Activated CD8-positive, alpha-beta memory T cell treated with anti-CD3 and anti-CD28 coated beads for 48 hours (primary cell): ENCODE measurements around the gene SERINC5.
"Not testable (repeated sequence)": the region's sequence is repeated elsewhere in the genome, so short reads cannot be mapped to it uniquely, and the experiment has no call there.

Source experiments
- DNase-seq, 3 experiments: peaks; one replicate each; pipeline ENCODE4 v3.0.0-alpha.2; 2020; ENCODE audit warnings: low read depth in 2 of 3, low spot score in 2 of 3

SERINC5 gene

DNA sequence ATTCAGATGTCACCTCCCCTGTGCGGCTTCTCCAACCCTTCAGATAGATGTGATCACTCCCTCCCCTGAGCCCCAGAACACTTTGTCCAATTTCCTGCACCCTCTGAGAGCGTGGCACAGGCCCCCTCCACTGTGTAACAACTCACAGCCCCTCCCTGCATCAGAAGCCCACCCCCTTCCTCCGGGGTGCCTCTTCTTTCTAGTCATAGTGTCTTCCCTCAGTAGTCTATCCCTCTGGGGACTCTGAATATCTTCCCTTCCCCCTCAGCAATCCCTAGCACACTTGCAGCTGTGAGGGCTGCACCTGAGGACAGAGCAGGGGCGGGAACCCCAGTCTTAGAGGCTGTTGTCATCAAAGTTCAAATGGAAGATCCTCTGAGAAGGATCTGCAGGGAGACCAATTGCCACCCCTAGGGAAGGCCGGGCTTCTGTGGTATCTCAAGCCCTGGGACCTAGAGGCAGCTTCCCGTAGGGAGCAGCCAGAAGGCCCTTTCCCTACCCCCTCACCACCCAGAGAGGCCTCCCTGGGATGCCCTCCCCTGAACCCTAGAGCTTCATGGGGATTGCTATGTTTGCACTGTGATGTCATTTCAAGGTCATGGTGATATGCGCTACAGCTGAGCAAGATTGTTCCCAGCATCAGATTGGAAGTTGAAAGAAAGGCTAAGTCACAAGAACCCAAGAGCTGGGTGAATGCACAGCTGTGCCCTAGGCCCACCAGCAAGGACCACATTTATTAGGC, 150.0 kb downstream of the SERINC5 start:
- DNase-seq, result no peak

DNA sequence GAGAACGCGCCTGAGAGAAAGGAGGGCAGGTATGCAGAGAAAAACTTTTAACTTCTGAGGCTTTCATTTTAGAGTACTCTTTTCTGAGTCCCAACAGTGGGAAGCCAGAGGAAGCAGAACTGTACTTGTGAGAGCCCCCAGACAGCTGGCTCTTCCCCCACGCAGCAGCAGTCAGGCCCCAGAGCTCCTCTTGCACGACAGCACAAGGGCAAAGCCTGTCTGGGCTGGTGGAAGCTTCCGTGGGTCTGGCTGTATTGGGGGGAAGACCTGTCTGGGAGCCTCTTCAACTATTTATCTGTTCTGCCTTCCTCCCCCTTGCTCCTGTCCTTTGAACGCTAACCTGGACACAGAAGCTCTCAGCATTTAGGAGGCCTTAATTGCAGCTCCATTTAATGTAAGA, 152.5 kb downstream of the SERINC5 start:
- DNase-seq, result no peak

DNA sequence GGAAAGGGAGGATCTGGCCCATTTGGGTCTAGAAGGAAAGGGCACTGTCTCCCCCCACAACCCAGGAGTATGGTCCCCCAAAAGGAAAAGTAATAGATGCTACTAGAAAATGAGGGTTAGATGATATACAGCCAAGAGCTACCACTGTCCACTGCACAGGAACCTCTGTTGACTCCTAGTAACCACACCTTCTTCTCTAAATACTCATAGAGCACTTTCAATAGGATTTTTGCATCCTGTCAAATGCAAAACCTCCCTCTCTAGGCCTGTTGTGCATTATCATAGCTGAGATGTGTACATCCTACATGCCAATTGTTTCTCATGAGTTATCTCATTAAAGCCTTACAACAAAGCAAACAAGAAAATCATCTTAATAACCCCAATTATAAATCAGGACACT, 153.9 kb downstream of the SERINC5 start:
- no peak for DNase-seq

DNA sequence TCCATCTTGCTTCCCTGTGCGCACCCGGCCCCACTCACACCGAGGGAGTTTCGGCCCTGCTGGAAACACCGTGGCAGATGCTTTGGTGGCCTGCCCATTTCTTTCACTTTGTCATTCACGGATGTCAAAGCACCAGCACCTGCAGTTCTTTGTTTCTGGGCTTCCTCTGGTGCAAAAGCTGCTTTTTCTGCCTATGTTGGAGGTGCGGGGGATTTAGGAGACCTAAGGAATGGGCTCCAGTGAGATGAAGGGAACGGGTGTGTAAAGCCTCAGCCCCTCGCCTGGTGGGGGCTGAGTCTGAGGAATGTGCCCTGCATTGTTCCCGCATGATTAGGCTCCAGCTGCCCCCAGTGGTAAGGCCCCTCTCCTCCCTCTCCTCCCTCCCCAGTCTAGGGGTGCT, 158.4 kb downstream of the SERINC5 start:
- no peak for DNase-seq

DNA sequence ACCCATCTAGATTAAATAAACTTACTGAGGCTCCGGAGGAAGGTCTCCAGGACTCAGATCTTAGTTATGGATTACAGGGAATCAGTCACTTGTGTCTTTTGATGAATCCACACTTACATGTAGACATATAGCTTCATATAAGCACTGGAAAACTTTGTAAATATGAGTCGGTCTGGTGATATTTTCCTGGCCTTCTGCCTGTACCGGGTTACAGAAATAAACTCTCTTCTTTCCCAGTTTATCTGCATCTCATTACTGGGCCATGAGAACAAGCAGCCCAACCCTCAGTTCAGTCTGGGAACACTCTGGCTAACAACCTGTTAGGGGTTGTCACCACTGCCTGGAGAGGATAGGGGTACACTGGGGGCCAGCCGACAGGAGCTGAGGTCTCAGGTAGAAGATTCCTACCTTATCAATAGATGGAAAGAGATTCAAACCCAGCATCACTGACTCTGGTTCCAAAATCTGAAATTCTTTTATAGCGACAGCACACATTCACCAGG, 161.6 kb downstream of the SERINC5 start:
- DNase-seq, result no peak

DNA sequence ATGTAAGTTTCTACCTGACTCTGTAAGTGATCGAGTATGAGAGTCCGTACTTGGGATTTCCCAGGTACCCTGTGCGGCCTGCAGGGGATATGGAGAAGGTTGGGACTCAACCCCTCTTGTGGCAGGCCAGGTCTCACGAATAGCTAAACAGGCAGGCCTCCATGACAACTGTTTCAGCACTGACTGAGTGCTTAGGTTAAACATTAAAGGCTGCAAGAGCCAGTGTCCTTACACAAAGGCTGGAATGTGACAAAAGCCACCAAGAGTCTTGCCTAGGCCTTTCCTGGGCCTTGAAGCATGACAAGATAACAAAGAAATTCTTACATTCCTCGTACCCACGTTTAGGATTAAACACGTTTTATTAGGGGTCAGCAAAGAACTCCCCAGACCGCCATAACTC, 162.1 kb downstream of the SERINC5 start:
- DNase-seq, result no peak

DNA sequence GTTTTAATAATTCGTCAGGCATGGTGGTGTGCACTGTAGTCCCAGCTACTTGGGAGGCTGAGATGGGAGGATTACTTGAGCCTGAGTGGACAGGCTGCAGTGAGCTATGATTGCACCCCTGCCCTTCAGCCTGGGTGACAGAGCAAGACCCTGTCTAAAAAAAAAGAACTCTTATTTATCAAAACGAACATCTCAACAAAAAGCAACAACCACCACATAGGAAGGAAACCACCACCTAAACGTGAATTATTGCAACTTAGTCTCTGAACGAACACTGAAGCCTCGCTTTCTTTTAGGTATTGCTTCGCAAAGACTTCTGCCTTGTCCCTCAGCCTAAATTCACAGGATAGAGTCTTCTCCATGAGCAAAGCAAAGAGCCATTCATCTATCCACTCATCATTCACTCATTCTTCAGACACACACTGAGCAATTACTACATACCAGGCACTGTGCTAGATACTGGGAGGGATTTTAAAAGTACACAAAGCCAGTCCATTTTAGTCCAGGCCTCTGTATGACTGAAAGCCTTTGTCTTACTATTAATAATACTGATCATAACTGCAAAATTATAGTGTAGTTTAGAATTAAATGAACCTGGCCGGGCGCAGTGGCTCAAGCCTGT, 163.3 kb downstream of the SERINC5 start:
- DNase-seq, result no peak

DNA sequence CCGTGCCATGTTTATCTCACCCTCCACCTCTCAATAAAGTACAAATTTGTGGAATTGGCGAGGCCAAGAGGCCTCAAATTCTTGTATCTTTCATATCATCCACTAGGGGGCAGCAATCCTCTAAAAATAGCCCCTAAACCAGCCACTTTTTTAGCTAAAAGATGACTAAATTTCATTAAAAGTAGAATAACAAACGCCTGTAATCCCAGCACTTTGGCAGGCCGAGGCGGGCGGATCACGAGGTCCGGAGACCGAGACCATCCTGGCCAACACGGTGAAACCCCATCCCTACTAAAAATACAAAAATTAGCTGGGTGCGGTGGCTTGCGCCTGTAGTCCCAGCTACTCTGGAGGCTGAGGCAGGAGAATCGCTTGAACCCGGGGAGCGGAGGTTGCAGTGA, 164.1 kb downstream of the SERINC5 start:
- DNase-seq, result not testable (repeated sequence)

DNA sequence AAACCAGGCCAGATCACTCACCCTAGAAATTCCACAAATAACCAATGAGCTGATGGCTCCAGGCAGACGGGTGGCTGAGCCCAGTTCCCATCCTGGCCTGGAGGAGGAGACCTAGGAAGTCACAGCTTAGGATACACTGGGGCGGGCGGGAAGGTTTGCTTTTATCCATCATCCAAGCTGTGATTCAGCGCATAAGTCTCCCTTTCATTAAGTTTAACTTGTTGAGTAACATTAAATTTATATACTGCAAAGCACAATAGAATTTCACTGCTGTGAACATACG, 165.0 kb downstream of the SERINC5 start:
- DNase-seq, result no peak

DNA sequence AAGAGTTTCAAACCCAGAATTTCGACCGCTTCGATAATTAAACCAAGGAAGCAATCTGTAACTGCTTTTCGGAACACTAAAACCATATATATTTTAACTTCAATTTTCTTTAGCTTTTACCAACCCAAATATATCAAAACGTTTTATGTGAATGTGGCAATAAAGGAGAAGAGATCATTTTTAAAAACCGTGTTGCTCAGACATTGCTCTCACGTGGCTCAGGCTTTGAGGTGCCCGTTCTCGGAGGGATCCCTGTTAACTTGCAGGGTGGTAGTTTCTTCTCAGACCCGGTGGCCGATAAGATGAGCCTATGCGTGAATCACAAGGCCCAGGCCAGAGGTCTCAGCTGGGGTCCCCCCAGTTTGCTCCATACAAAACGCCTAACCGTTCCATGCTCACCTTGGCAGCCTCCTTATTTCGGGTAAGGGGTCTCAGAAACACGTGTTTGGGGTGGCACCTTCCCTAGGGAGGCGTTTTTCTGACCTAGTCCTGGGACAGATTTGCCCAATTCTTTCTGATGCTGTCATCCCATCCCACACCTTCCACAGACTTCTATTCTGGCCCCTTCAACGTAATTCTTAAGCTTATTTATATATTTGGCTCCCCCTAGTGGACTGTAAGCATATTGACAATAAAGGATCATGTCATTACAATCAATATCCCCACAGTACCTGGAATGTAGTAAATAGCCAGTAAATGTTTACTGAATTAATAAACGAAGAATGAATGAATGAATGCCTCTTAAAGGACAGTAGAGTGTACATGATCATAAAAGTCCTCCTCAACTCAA, 172.6 kb downstream of the SERINC5 start:
- peak in 1 of 3 experiments; percentile 26 for DNase-seq

DNA sequence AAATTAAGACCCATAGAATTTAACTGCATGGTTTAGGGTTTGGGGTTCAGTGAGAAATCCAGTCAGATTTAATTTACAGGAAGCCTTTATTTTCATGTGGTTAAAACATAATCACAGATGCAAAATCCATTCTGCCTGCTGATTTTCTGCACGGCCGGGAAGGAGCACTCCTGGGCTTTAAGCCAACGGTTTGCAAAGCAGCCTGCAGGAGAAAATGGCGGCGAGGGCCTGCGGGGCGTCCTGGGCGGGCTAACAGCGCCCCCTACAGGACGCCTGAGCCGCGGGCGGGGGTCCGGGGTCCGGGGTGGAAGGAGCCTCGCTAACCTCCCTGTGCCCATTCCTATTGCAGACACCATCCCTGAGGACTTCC, 173.1 kb downstream of the SERINC5 start:
- peak; percentile 34 to 64 (median 35) for DNase-seq

DNA sequence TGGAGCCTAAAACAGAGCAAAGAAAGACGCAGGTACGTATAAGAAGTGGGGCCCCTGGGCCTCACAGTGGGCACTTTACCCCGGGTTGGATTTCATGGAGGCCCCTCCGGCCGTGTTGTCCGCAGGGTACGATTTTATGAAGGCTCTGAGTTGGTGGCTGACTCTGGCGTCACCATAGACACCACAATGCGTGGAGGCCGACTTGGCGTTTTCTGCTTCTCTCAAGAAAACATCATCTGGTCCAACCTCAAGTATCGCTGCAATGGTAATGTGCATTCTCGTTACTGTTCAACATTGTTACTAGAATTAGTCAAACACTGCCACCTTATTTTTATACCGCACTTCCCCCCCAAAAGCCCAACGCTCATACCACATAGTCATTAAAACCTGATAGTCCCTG, 173.6 kb downstream of the SERINC5 start:
- no peak for DNase-seq

DNA sequence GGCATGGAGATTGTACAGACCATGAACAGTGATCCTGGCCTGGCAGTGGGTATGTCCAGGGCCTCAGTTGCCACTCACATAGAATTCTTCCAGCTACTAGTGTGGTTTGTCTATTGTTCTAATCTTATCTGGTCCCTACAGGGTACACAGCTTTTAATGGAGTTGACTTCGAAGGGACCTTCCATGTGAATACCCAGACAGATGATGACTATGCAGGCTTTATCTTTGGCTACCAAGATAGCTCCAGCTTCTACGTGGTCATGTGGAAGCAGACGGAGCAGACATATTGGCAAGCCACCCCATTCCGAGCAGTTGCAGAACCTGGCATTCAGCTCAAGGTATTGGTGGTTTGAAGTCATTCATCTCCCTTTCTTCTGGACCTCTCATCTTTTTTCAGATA, 176.9 kb downstream of the SERINC5 start:
- no peak for DNase-seq

DNA sequence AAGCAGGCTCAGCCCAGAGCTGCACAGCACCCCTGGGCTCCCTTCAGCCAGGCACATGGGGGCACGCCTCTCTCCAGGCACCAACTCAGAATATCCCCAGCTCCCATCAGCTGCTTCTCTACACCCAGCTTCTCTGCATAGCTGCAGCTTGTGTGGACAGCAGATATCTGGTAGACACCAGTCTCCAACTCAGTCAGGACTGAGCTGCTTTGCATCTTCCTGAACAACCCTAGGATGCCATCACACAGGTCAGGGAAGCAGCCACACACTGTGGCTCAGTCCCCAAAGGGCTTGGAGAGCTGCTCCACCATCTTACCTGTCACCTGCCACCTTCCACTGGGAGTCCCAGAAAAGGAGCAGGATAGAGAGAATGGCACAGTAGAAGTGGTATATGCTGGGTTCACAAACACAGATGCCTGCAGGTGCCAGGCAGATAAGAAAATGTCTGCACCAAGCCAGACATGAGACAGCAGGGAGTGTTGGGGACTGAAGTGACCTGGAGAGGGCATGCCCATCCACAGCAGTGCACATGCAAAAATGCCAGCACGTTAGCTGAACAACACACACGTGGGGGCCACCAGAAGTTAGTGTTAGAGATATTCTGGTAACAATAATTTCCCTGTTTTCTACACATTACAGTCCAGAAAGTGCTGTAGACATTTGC, 178.7 kb downstream of the SERINC5 start:
- DNase-seq, result no peak

DNA sequence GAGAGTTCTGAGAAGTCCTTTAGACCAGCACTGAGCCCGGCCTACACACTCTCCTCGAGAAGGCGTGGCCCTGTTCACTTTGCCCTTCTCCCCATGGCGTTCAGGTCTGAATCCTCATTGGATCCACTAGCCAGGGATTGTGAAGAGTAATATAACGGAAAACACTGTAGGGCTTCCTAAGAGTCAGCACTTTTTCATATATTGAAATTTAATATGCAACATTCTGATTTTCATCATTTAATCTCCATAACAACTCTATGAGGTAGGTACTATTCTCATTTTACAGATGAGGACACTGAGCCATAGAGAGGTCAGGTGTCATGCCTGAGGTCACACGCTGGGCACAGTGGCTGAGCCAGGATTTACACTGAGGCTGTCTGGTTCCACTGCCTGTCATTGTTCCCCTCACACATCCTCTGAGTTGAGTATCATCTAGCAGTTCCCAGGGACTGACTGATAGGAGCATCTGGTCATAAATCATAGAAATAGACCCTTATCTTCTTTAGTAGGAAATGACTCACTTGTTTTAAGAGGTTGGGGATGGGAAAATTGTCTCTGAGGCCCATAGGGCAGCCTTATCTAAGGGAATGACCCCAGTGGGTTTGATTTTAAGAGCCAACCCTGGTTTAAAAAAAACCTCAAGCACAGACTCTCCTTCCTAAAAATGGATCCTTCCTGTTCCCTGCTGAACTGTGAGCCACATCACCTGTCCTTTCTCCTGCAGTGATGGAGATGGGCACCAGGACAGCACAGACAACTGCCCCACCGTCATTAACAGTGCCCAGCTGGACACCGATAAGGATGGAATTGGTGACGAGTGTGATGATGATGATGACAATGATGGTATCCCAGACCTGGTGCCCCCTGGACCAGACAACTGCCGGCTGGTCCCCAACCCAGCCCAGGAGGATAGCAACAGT, 179.5 kb downstream of the SERINC5 start:
- no peak for DNase-seq

DNA sequence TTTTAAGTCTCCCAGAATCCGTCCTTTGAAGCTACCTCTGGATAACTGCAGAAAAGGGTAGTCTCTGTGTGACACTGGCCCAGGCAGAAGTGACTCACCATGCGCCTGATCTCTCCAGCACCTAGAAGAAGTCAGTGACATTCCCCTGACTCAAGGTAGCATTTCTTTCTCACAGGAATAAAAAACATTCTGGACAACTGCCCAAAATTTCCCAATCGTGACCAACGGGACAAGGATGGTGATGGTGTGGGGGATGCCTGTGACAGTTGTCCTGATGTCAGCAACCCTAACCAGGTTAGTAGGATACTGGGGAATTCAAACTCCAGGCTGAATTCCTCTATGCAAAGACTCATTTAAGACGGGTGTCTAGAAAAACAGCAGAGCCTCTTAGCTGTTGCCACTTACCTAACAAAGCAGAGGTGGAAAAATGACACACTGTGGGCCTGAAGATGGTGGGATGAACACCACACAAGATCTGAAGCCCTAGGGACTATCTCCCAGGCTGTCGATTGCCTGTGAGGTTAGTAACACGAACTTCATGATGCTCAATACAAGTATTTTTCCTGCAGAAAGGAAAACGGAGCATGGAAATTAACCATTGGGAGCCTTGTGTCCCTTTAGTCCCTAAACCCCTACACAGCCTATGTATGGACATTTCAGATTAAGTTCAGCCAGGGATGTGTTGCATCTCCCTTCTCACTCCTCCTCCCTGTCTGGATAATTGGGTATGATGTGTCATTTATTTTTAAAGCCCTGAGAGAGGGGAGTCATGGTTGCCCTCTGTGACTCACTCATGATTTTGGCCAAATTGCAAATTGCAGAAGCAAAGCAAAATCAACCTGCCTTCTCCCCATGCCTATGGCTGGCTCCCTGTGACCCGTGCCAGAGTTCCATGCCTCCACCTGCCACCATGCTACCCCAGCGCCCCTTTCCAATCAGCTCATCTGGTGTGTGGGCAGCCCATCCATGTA, 183.5 kb downstream of the SERINC5 start:
- DNase-seq, result no peak

DNA sequence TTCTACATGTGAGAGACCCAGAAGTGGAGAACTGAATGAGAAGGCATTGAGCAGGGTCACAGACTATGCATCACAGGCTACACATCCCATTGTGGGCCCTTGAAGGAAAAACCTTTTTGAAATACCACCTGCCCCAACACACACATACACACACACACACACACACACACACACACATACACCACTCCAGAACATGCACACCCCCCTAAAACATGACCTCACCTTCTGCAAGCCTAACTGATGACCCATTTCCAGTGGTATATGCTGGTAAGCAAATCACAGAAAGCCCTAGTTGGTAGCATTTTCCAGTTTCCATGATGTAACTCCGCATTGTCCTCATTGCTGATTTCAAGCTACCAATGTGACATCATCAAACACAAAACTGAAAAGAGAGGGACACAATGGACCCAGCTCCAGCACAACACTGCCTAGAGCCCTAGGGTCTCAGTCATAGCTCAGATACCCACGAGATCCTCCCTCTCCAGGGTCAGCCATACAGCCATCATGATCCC, 184.3 kb downstream of the SERINC5 start:
- DNase-seq, result no peak

DNA sequence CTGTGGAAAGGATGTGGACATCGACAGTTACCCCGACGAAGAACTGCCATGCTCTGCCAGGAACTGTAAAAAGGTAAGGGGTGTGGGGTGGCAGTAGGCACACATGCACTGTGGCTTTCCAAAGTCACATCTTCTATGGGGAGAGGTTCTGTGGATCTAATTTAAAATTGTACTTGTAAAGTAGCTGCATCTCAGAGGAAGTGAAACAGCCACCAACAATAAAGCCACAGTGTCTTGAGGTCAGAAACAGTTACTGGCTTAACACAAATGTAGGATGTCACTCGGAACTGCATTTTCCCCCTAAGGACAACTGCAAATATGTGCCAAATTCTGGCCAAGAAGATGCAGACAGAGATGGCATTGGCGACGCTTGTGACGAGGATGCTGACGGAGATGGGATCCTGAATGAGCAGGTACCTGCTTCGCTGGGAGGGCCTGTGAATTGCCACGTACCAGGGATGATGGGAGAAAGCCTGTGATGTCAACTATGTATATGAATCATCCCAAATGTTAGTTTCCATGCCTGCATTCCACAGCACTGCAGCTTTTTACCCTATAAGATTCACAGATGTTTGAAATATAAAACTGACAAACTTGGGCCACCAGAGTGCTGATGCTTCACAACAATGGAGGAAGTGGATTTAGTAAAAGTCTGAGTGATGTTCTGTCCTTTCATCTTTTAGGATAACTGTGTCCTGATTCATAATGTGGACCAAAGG, 185.4 kb downstream of the SERINC5 start:
- DNase-seq, result no peak

DNA sequence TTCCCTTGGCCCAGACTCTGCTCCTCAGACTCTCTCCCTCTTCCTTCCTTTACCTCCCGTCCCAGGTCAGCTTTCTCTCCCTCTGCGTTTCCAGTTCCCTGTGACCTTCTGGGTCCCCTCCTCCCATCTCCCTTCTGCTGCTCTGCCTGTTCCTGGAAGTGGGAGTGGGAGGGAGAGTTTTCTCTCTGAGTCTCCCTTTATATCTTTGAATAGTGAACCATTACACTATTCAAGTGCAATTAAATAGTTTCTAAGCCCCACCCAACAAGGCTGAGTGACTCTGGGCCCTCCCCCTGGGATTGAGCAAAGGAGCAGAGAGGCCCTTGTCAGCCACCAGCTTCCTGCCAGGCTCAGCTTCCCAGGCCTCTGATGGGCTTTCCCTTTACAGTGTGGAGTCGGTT, 185.9 kb downstream of the SERINC5 start:
- no peak for DNase-seq
